Hippocampal formation (tissue), 2 donors: ENCODE measurements around the gene PEX26.
A peak's percentile ranks its signal among the peaks of the same experiment; 100 is the strongest.
"Not testable (repeated sequence)": the region's sequence is repeated elsewhere in the genome, so short reads cannot be mapped to it uniquely, and the experiment has no call there.

ENCODE experiments used
- DNase-seq, 2 donors: peaks; one replicate each; lab custom pipeline; 2025; lab: John Stamatoyannopoulos, UW

The PEX26 gene

GRCh38 chr22:18071307-18071967 lies 6.4 kb upstream of the PEX26 start:
- not testable (repeated sequence) for DNase-seq

- DNase-seq, result no peak
These were observed 5.9 kb upstream of the PEX26 start for GRCh38 chr22:18071968-18072310.

GRCh38 chr22:18073467-18073866 lies 4.3 kb upstream of the PEX26 start:
- no peak for DNase-seq

- DNase-seq, result not testable (repeated sequence)
These were observed 3.9 kb upstream of the PEX26 start for GRCh38 chr22:18073927-18074326.

DNA sequence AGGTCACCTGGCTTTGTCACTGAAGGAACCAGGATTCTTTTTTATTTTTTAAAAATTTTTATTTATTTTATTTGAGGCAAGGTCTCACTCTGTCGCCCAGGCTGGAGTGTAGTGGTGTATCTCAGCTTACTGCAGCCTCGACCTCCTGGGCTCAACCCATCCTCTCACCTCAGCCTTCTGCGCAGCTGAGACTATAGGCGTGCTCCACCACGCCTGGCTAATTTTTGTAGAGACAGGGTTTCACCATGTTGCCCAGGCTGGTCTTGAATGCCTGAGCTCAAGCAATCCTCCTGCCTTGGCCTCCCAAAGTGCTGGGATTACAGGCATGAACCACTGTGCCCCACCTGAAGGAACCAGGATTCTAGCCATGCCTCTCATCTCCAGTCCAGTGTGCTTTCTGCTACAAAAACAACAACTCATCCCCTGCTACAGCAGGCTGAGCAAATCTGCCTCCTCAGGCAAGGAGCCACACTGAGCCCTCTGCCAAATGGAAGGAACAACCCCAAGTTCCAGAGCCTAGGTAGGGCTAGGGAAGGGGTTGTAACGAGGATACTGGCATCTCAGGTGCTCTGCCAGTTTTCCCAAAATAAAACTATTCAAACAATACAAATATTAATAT lies 2.6 kb upstream of the PEX26 start:
- DNase-seq, result no peak

DNA sequence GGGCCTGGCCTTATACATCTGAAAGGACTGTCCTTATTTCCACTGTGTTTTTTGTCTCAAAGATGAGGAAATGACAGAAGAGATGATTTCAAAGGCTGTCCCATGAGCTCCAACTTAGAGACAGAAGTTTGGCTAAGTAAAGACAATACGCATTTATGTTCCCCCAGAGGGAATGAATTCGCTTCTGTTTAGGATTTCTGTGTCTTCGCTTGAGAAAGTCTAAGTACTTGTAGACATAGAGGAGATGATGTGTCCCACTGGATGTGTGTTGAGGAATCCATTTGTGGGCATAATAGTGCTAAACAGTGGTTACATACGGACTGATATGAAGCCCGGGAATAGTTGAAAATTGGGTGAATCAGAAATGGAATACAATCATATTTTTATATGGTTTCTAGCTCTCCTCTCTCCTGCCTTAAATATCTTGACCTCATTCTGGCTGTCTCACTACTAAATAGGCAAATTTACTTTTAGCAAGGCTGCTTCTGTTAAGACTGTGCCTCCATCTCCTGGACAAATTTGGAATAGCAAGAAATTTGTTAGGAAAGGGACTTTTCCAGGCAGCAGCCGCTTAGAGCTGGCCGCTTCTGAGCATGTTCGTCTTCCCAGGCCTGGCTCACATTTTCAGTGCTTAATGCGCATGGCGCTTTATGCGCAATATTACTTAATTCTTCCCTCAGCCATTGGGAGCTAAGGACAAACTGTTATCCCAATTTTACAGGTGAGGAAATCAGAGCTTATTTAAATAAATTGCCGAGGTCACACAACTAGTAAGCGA lies 1.9 kb upstream of the PEX26 start:
- DNase-seq, result peak; percentile 39 to 93

DNA sequence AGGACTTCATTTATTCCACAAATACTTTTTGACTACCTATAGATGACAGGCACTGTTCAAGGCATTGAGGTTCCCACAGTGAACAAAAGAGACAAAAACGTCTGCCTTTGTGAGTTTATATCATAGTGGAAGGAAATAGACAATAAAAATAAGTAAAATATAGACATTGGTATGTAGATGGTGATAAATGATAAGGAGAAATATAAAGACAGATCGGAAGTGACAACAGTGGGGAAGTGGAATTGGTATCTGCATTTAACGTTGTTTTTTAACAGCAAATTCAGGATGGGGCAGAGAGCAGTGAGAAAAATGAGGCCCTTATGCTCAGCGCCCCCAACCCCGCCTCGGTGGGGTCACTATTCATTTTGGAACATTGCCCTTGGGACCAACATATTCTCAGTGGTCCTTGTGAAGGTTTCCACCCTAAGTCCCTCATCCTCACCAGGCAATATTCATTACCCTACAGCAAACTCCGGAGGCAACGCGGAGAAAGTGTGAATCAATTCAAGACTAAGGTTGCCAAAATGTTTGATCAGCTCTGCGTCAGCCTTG lies 627 bp upstream of the PEX26 start:
- DNase-seq, result no peak

GRCh38 chr22:18078329-18079041 lies 695 bp downstream of the PEX26 start:
- DNase-seq, result no peak

DNA sequence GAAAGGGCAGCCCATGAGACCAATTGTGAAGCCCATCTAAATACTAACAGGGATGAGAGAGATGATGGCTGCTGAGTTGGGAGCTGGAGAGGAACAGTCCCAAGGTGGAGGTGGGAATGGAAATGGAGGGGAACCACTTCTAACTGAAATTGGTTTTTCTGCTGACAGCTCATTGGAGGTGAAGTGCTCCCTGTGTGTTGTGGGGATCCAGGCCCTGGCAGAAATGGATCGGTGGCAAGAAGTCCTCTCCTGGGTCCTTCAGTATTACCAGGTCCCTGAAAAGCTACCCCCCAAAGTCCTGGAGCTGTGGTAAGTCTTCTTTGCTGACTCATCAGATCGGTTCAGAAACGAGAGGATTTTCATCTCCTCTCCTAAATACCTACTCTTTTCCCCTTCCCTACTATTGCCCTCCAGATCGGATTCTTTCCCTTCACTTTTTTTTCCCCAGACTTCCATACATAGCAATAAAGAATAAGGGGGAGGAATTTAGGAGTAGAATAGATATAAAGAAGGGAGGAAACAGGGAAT lies 2.0 kb downstream of the PEX26 start:
- no peak for DNase-seq

DNA sequence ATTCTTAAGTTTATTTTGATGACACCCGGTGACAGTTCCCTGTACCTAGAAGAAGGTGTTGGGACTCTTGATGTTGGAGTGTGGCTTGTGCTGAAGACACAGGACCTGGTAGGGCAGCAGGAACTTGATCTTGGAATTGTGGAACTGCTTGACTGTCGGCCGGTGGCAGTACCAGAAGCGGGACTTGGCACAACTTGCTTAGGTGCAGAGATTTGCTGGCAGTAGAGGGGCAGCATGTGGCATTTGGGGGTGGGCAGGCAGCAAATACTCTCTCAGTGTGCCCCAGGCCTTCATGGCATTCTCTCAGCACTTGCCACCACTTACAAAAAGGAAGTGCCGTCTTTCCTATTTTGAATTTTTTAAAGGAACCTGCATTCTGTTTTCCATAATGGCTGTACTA lies 3.6 kb downstream of the PEX26 start:
- no peak for DNase-seq

GRCh38 chr22:18082467-18082866 lies 4.7 kb downstream of the PEX26 start:
- no peak for DNase-seq

- no peak for DNase-seq
These were observed 5.6 kb downstream of the PEX26 start for GRCh38 chr22:18083406-18083805.

- no peak for DNase-seq
These were observed 7.4 kb downstream of the PEX26 start for GRCh38 chr22:18085188-18085587.

DNA sequence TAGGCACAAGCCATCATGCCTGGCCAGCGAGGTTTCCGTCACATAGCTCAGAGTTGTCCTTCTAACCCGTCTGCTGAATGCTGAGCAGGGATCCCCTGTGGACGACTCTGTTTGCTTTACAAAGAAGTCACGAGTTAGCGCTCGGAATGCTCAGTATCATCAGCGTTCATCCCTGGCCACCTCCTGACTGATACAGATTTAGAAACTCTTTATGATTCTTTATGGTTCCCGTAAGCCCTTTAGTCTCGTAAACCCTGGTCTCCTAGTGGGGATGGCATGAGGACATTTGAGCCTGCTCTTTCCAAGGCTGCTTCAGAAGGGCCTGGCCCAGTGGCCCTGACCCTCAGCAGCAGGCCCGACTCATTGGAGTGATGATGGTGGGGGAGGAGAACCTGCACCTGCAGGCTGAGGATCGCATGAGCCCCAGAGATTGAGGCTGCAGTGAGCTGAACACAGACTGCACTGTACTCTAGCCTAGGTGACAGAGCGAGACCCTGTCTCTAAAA lies 9.6 kb downstream of the PEX26 start:
- DNase-seq, result no peak

- no peak for DNase-seq
These were observed 11.2 kb downstream of the PEX26 start for GRCh38 chr22:18088825-18089568.

DNA sequence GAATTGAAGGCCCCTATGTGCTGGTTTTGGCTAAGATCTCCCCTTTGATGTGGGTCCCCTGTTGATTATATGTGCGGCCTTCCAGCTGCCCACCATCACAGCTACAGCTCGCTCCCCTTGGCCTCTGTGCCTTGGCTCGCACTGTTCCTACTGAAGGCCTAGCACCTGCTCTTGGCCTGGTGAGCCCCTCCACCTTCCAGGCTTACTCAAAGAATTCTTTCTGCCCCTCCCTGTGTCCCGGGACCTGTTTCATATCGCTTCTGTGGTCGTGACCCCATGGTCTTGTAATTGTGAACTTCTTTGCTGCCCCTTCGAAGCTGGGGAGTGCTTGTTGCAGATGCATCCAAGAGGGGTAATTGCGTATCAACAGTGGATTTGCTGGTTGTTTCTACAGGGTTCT lies 12.5 kb downstream of the PEX26 start:
- no peak for DNase-seq

- no peak for DNase-seq
These were observed 13.7 kb downstream of the PEX26 start for GRCh38 chr22:18091478-18091877.

DNA sequence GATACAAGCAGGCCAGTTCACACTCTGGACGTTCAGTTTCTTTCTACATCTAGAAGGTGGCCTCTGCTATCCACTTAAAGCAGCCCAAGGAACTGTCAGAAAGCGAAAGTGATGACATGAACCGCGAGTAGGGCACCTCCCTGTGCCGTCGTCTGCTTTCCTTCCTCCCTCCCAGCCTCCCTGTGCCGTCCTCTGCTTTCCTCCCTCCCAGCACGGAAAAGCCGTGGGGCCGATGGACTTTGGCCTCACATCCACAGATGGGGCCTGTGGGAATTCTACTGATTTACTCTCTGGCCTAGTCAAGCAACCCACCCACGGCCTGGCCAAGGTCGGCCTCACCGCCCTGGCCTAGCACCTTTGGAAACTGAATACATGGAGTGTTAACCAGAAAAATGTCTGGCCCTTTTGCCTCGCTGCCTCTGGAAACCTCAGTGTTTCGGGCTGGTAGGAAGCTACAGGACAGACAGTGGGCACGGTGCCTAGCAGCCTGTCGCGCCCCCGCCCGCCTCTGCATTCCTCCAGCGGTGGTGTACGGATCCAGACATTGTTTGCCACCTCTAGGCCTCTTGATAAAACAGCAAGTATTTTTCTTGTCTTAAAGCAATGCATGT lies 14.2 kb downstream of the PEX26 start:
- DNase-seq, result no peak

DNA sequence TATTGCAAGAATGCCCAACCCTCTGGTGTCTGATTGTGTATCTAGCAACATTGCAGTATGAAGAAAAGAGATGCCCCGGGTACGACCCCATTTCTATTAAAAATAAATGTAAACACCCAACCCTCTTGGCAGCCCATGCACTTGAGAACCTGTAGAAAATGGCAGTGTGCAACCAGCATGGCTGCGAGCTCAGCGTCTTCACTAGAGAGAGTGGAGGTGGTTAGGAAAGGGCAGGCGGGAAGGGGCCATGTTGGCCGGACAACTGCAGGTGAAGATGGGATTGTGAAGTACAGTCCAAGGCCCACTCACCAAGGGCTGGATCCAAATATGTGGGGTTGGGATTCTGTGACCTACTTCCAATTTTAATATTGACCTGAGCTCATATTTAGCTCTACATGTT lies 15.9 kb downstream of the PEX26 start:
- DNase-seq, result no peak

- peak in 1 of 2 donors; percentile 40 for DNase-seq
These were observed 17.5 kb downstream of the PEX26 start for GRCh38 chr22:18095101-18095805.
